HG03060 (cell line): ENCODE measurements around the gene GLI1.
A peak's percentile ranks its signal among the peaks of the same experiment; 100 is the strongest.

Experiments
- ATAC-seq: cut with Tn5 transposase; IDR thresholded peaks from one replicate; pipeline ENCODE4 v1.9.1; 2021; ENCODE audit warnings: low read depth, moderate number of reproducible peaks; ENCODE audit not compliant: unreplicated experiment

Gene GLI1

GRCh38 chr12:57473886-57474285 lies 14.3 kb downstream of the GLI1 start:
- no peak for ATAC-seq

GRCh38 chr12:57474430-57474829 lies 14.8 kb downstream of the GLI1 start:
- ATAC-seq: no peak

- no peak for ATAC-seq
Measured at GRCh38 chr12:57474862-57475261, 15.3 kb downstream of the GLI1 start.

GRCh38 chr12:57475271-57476161 lies 15.9 kb downstream of the GLI1 start:
- no peak for ATAC-seq

- no peak for ATAC-seq
Measured at GRCh38 chr12:57476162-57476992, 16.8 kb downstream of the GLI1 start.

- no peak for ATAC-seq
Measured at GRCh38 chr12:57476993-57477709, 17.6 kb downstream of the GLI1 start.

- no peak for ATAC-seq
Measured at GRCh38 chr12:57477710-57478681, 18.4 kb downstream of the GLI1 start.

GRCh38 chr12:57479043-57479375 lies 19.4 kb downstream of the GLI1 start:
- no peak for ATAC-seq

GRCh38 chr12:57479376-57480115 lies 20.0 kb downstream of the GLI1 start, which contains the start of gene ARHGAP9:
Gene ARHGAP9, minus strand, starts transcription at chr12:57479866. Its CDS starts 460 bp downstream, at chr12:57479406.
- ATAC-seq: no peak

- no peak for ATAC-seq
Measured at GRCh38 chr12:57481671-57482070, 22.1 kb downstream of the GLI1 start.

- no peak for ATAC-seq
Measured at GRCh38 chr12:57483466-57483865, 23.9 kb downstream of the GLI1 start.

GRCh38 chr12:57485695-57486094 lies 26.1 kb downstream of the GLI1 start:
- ATAC-seq: no peak

- ATAC-seq: no peak
Measured at GRCh38 chr12:57487055-57487596, 27.5 kb downstream of the GLI1 start.

- ATAC-seq: peak; percentile 97
Measured at GRCh38 chr12:57487597-57488401, 28.2 kb downstream of the GLI1 start, which contains the start of gene MARS1. Gene MARS1, plus strand, starts transcription at chr12:57488068. Its CDS starts 23 bp downstream, at chr12:57488091.

- no peak for ATAC-seq
Measured at GRCh38 chr12:57488402-57489156, 29.0 kb downstream of the GLI1 start.

- ATAC-seq: no peak
Measured at GRCh38 chr12:57489157-57489641, 29.6 kb downstream of the GLI1 start.

- ATAC-seq: no peak
Measured at GRCh38 chr12:57490126-57490525, 30.5 kb downstream of the GLI1 start.
